Measurements from ENCODE around the gene PLA2G12A.

Gene PLA2G12A

DNA sequence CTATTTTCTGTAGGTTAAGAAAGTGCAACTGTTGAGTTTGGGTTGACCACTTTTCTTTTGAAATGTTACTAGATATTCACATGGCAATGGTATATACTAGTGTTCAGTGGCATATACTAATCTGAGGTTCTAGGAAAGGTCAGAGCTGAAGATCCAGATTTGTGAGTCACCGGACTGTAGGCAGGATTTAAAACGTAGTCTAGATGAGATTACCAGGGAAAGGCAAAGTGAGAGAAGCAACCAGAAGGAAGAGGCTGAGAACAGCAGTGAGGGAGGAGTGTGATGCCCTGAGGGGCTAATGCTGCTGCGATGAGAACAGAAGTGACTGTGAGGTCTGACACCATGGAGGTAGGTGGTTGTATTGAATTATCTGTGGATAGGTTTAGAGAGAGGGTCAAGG is 9.7 kb upstream of the PLA2G12A start:
- no peak for TF ChIP-seq ZNF274 (IDR thresholded peaks at IDR 0.05; ENCODE audit: low read depth, low read length)
- no peak overlapping the region for H3K4me3 ChIP-seq (ENCODE audit: low read length)

- no peak for TF ChIP-seq ZNF274 (IDR thresholded peaks at IDR 0.05; ENCODE audit: low read depth, low read length)
- no peak overlapping the region for H3K4me3 ChIP-seq (ENCODE audit: low read length)
Observed at GRCh38 chr4:109738104-109738872, 8.4 kb upstream of the PLA2G12A start.

DNA sequence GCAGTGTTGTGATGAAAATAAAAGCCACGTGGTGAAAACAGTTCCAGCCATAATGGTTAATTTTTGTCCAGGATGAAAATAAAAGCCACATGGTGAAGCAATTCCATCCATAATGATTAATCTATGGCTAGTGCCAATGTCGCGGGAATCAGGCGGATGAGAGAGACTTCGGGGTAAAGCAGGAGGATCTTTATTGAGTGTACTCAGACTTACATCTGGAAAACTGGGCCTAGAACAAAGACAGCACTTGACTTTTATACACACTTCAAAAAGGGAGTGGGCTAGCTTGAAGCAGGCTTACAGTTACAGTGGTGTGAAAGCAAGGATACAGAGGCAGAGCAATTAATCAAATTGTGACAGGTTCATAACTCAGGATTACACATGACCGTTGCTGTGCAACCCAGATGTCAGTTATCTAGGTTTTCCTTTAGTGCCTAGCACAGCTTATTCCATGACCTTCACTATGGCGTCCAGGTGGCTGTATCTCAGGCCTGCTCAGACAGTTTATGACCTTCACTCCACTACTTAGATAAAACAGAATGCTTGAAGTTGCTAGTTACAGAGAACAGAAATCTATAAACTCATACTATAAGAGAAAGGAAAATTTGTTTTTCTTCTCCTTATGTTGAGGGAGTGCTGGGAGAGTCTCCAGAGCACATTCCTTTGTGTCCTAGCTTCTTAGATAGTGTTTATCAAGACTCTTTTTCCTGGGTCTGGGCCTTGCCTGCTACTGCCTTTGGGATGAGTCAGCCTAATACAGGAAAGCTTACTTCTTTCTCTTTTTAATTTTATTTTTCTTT is 5.9 kb upstream of the PLA2G12A start:
- TF ChIP-seq ZNF274 (IDR thresholded peaks at IDR 0.05; ENCODE audit: low read depth, low read length): no peak
- no peak overlapping the region for H3K4me3 ChIP-seq (ENCODE audit: low read length)

DNA sequence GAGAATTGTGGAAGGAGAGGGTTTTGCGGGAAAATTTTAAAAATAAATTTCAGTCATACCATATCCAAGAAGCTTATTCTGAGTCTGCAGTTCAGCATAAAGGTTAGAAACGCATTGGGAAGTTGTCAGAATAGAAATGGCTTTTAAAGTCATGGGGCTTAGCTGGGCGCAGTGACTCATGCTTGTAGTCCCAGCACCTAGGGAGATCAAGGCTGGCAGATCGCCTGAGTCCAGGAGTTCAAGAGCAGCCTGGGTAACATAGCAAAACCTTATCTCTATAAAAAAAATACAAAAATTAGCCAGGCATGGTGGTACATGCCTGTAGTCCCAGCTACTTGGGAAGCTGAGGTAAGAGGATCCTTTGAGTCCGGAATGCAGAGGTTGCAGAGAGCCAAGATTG is 3.9 kb upstream of the PLA2G12A start:
- TF ChIP-seq ZNF274 (IDR thresholded peaks at IDR 0.05; ENCODE audit: low read depth, low read length): no peak
- no peak overlapping the region for H3K4me3 ChIP-seq (ENCODE audit: low read length)

DNA sequence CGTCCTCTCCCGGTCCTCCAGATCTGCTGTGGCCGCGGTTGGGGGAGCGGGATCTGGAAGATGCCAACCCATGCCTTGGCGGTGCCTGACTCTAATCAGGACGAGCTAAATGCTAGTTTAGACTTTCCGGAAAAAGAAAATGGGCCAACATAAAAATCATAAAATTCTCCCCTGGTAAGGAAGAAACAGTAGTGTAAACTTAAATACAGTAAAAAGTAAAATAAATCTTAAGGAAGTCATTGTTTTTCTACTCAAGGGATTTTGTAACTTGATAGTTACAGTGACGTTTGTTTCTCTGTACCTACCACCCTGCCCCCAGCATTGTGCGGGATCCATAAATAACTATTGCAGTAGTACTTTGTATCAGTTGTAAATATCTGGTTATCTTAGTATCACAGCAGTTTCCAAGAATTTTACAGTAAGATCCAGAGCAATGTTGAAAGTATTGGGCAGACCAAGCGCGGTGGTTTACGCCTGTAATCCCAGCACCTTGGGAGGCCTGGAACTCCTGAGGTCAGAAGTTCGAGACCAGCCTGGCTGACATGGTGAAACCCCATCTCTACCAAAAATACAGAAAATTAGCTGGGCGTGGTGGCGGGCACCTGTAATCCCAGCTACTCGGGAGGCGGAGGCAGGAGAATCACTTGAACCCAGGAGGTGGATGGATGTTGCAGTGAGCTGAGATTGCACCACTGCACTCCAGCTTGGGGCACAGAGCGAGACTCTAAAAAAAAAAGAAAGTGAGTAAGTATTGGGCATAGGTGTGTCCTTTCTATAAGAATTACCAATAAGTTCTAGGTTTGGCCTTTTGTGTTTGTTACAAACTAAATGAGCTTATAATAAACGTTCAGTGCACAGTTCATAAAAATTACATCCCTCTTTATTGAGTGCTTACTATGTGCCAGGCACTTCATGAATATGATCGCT is 1.0 kb upstream of the PLA2G12A start:
- TF ChIP-seq ZNF274 (IDR thresholded peaks at IDR 0.05; ENCODE audit: low read depth, low read length): no peak
- peak overlapping the region; percentile 96 for H3K4me3 ChIP-seq (ENCODE audit: low read length)

GRCh38 chr4:109729117-109729717 is 653 bp downstream of the PLA2G12A start:
- H3K4me3 ChIP-seq (ENCODE audit: low read length): peak overlapping the region; percentile 97
- TF ChIP-seq ZNF274 (IDR thresholded peaks at IDR 0.05; ENCODE audit: low read depth, low read length): no peak

DNA sequence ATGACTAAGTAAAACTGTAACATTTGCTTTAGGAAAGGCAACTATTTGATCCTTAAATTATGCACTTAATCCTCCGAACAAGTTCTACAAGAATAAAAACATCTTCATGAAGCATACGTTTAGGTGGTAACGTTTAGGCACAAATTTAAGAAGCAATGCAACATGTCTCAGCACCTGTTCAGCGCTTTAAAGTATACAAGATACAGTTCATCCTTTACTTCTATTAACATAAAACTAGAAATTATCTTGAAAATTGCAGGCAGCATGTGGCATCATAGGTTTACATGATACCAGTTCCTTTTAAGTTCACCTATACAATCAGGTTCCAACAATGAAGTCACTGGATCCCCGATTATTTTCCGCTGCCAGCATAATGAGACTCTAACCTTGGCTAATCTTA is 1.5 kb downstream of the PLA2G12A start:
- TF ChIP-seq ZNF274 (IDR thresholded peaks at IDR 0.05; ENCODE audit: low read depth, low read length): no peak
- peak overlapping the region; percentile 97; the same call in 1 of the 2 replicates for H3K4me3 ChIP-seq (ENCODE audit: low read length)

- H3K4me3 ChIP-seq (ENCODE audit: low read length): no peak overlapping the region
Observed at GRCh38 chr4:109723110-109723509, 6.8 kb downstream of the PLA2G12A start.

GRCh38 chr4:109722357-109722756 is 7.5 kb downstream of the PLA2G12A start:
- TF ChIP-seq ZNF274 (IDR thresholded peaks at IDR 0.05; ENCODE audit: low read depth, low read length): no peak
- H3K4me3 ChIP-seq (ENCODE audit: low read length): no peak overlapping the region

More at GRCh38 chr4:109723110-109723509, 6.8 kb downstream of the PLA2G12A start:
- TF ChIP-seq ZNF274 (IDR thresholded peaks at IDR 0.05; ENCODE audit: low read depth, low read length): no peak

DNA sequence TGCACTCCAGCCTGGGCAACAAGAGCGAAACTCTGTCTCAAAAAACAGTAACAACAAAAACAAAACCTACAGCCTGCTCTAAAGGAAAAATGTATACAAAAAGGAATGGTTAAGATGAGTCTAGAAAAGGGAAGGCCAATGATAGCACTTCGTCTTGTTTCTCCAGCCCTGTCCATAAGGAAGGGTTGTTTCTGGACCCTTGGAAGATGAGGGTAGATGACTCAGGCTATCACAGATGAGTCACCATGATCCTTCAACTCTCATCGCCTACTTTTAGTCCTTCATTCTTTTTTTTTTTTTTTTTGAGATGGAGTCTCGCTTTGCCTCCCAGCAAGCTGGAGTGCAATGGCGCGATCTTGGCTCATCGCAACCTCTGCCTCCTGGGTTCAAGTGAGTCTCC is 8.8 kb downstream of the PLA2G12A start:
- TF ChIP-seq ZNF274 (IDR thresholded peaks at IDR 0.05; ENCODE audit: low read depth, low read length): no peak
- no peak overlapping the region for H3K4me3 ChIP-seq (ENCODE audit: low read length)

GRCh38 chr4:109719604-109720003 is 10.3 kb downstream of the PLA2G12A start:
- no peak for TF ChIP-seq ZNF274 (IDR thresholded peaks at IDR 0.05; ENCODE audit: low read depth, low read length)
- H3K4me3 ChIP-seq (ENCODE audit: low read length): no peak overlapping the region

DNA sequence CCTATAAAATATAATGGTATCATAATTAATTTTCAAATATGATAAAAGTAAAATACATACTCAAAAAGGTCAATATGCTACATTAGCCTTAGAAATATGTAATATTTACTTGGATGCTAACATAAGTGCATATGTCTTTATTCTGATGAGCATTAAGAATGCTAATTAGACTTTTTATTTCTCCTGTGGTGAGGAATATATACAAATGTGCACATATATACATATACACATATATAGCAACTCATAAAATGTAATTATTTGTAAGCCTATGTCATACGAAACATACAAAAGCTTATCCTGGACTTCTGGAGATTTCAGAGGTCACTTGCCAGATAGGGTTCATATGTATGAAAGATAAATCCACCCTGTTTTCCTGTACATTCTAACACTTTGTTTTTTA is 11.1 kb downstream of the PLA2G12A start:
- no peak for TF ChIP-seq ZNF274 (IDR thresholded peaks at IDR 0.05; ENCODE audit: low read depth, low read length)

DNA sequence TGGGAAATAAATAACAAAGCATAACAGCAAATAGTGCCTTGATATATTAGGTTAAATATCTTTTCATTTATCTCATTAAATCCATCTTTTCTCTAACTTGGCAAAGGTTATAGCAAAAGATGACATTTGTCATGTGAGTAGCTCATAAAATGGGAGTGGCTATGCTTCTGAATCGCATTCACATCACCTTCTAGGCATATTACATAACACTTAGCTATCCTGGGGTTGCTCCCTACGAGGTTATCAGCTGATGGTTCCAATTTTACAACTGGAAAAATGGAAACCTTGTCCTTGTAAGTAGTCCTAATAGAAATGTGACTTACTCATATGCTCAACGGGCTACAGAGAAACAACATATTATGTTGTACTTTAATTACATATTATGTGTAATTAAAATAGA is 16.4 kb downstream of the PLA2G12A start:
- H3K4me3 ChIP-seq (ENCODE audit: low read length): no peak overlapping the region
- TF ChIP-seq ZNF274 (IDR thresholded peaks at IDR 0.05; ENCODE audit: low read depth, low read length): no peak

More for the DNA sequence above, 11.1 kb downstream of the PLA2G12A start:
- H3K4me3 ChIP-seq (ENCODE audit: low read length): no peak overlapping the region

GRCh38 chr4:109708990-109709389 is 20.9 kb downstream of the PLA2G12A start:
- no peak for TF ChIP-seq ZNF274 (IDR thresholded peaks at IDR 0.05; ENCODE audit: low read depth, low read length)
- no peak overlapping the region for H3K4me3 ChIP-seq (ENCODE audit: low read length)
